Smooth muscle cell of bladder (primary cell): Measurements from ENCODE around the gene GUCY1B1. TPM values are rescaled to one million over a fixed set of nuclear protein-coding genes. Genes with fewer than 3 reads are reported as not detected.

Source experiments
- total RNA-seq: library from RNA; depleted of rRNA; stranded (reverse); fragments of >200 nt; gene quantifications from 2 replicates; pipeline ENCODE4 v1.2.3, GENCODE V29; 2014

The GUCY1B1 gene
- 6.3 and 10.2 TPM in 2 replicates for total RNA-seq

GRCh38 chr4:155758481-155759371, at the start of gene GUCY1B1:
GUCY1B1 (plus strand) TSS chr4:155759021; CDS start chr4:155759141, 120 bp downstream.

Other genes with a start within 250 kb of the GUCY1B1 start
- gene GUCY1A1, start 92.2 kb upstream of the GUCY1B1 start, total RNA-seq: 0.71 and 1.2 TPM in 2 replicates
- gene ASIC5, start 107.3 kb downstream of the GUCY1B1 start, total RNA-seq: not detected in 2 replicates
- gene TDO2, start 144.7 kb downstream of the GUCY1B1 start, total RNA-seq: 0.92 and 1.7 TPM in 2 replicates
- 15.8 and 22.0 TPM in 2 replicates for gene CTSO, start 194.8 kb downstream of the GUCY1B1 start, total RNA-seq